CD4-positive, alpha-beta memory T cell (primary cell): ENCODE measurements around the gene PLXNA4. TPM values are rescaled to one million over a fixed set of nuclear protein-coding genes. Genes with fewer than 3 reads are reported as not detected.

Experiments used
- CTCF ChIA-PET: fragments of 350-600 bp; sonication (Branson Sonifier 250); formaldehyde crosslinking; loops from one replicate; lab custom pipeline; 2021; ENCODE audit warnings: inconsistent platforms; ENCODE audit not compliant: partially characterized antibody; lab: Charles Lee
- POLR2A ChIA-PET: fragments of 350-600 bp; sonication (Branson Sonifier 250); formaldehyde crosslinking; loops from one replicate; lab custom pipeline; 2021; ENCODE audit not compliant: partially characterized antibody; lab: Charles Lee
- DNase-seq, 5 donors: peaks; one replicate each; pipeline versions ENCODE4 v3.0.0 to v3.0.0-alpha.2; 2020 to 2022; ENCODE audit warnings: mixed read lengths in 1 of 5
- H3K27ac ChIP-seq: one replicate; pipeline ENCODE4 v1.7.0; 2013; ENCODE audit warnings: low read depth, low read length
- H3K27me3 ChIP-seq: 2 replicates; pipeline ENCODE4 v1.7.0; 2013; ENCODE audit warnings: mild to moderate bottlenecking, low read length, moderate library complexity; ENCODE audit not compliant: insufficient read depth
- H3K36me3 ChIP-seq: 2 replicates; pipeline ENCODE4 v1.7.0; 2013; ENCODE audit warnings: mild to moderate bottlenecking, low read length, moderate library complexity; ENCODE audit not compliant: insufficient read depth
- H3K4me1 ChIP-seq: 2 replicates; pipeline ENCODE4 v1.7.0; 2013; ENCODE audit warnings: mild to moderate bottlenecking, low read length, moderate library complexity; ENCODE audit not compliant: insufficient read depth
- H3K4me3 ChIP-seq, 2 donors: one replicate each; pipeline ENCODE4 v1.7.0; 2013; ENCODE audit warnings: low read length in 2 of 2, mild to moderate bottlenecking in 1 of 2
- H3K9me3 ChIP-seq, 2 donors: one replicate each; pipeline ENCODE4 v1.7.0; 2013; ENCODE audit warnings: low read length in 2 of 2, control low read depth in 1 of 2; ENCODE audit not compliant: control insufficient read depth in 1 of 2
- H3K27ac Mint-ChIP-seq, 7 donors: one replicate each; pipeline ENCODE4 v1.8.0; 2020 to 2021; ENCODE audit warnings: mixed read lengths in 7 of 7, mild to moderate bottlenecking in 6 of 7, inconsistent platforms in 3 of 7, moderate library complexity in 3 of 7
- H3K27me3 Mint-ChIP-seq, 2 donors: one replicate each; pipeline ENCODE4 v1.8.0; 2020 to 2021; ENCODE audit warnings: mixed read lengths in 2 of 2
- H3K36me3 Mint-ChIP-seq, 2 donors: one replicate each; pipeline ENCODE4 v1.8.0; 2020 to 2021; ENCODE audit warnings: mixed read lengths in 2 of 2, inconsistent platforms in 1 of 2, mild to moderate bottlenecking in 1 of 2
- H3K4me1 Mint-ChIP-seq, 4 donors: one replicate each; pipeline ENCODE4 v1.8.0; 2020 to 2021; ENCODE audit warnings: mixed read lengths in 4 of 4, mild to moderate bottlenecking in 1 of 4
- H3K4me3 Mint-ChIP-seq, 8 donors: one replicate each; pipeline ENCODE4 v1.8.0; 2020 to 2021; ENCODE audit warnings: mixed read lengths in 8 of 8, mild to moderate bottlenecking in 7 of 8, moderate library complexity in 6 of 8, inconsistent platforms in 3 of 8
- H3K9me3 Mint-ChIP-seq, 8 donors: one replicate each; pipeline ENCODE4 v1.8.0; 2020 to 2021; ENCODE audit warnings: mixed read lengths in 8 of 8, mild to moderate bottlenecking in 5 of 8, inconsistent platforms in 3 of 8, moderate library complexity in 1 of 8
- intact Hi-C: fragments of 100-400 bp; cut with micrococcal nuclease; formaldehyde crosslinking; loops from one replicate; pipeline ENCODE4 v1.15.1; 2023
- polyA plus RNA-seq, 2 donors: library from polyadenylated mRNA; unstranded; fragments of 300-500 nt; fragmentation: Illumina TruSeq; gene quantifications; one replicate each; pipeline ENCODE4 v1.2.3, GENCODE V29; 2021
- total RNA-seq, 2 experiments: library from RNA; stranded (reverse); gene quantifications; one replicate each; pipeline ENCODE4 v1.2.3, GENCODE V29; 2021

The PLXNA4 gene
- total and polyA plus RNA-seq, 4 experiments from 2014 or later, result 0.06 to 0.94 (median 0.58) TPM

DNA sequence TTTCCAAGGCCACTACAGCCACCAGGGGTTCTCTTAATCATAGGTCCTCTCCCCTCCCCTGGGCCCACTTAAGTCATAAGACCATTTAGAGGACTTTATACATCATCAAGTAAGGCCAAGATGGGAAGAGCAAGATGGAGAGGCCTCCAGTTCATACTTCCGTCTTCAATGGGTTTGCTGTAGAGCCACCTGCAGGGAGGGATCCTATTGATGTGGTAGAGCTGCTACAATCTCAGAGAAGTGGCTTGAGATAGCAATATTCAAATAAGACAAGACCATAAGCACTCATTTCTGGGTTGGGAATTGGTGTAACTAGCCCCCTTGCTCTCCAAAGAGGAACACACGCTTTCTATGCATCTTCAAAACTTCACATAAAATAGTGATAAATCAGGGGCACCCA is 214.2 kb downstream of the PLXNA4 start:
- Mint-ChIP-seq H3K27ac (no peak overlapping the region), H3K4me1 (no peaks in the 10 kb centered on the region), H3K27me3 (peaks cover 0 to 6% of the 10 kb centered on the region in 2 donors), H3K36me3 (no peaks in the 10 kb centered on the region), H3K4me3 (no peak overlapping the region), H3K9me3 (peaks cover 0 to 2% (median 0%) of the 10 kb centered on the region in 8 donors)
- H3K36me3 ChIP-seq, result no peaks in the 10 kb centered on the region
- ChIA-PET POLR2A (no interaction called here), CTCF (no interaction called here)
- no peak for DNase-seq
- intact Hi-C loops, result no loop called here
- H3K27ac ChIP-seq, result no peak overlapping the region
- H3K27me3 ChIP-seq, result no peaks in the 10 kb centered on the region
- no peaks in the 10 kb centered on the region for H3K4me1 ChIP-seq
- no peaks in the 10 kb centered on the region for H3K9me3 ChIP-seq
- no peak overlapping the region for H3K4me3 ChIP-seq

DNA sequence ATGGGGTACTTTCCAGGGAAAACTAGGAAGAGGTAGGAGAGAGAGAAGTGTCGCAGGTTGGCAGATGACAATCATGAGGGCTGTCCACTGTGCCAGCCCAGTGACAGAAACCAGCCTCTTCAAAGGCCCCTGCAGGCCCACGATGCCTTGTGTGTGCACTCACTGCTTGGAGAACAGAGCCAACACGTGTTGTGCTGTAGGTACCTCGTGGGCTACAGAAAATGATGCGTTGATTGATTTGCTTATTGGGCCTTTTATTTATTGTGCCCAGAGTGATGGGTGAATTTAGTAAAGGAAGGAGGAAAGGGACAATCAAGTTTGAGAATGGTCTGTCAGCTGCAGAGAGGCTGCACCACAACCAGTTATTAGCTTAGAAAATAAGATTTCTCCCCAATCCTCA is 215.1 kb downstream of the PLXNA4 start:
- Mint-ChIP-seq H3K27ac (no peak overlapping the region), H3K4me3 (no peak overlapping the region), H3K4me1 (no peaks in the 10 kb centered on the region), H3K9me3 (peaks cover 0 to 2% (median 0%) of the 10 kb centered on the region in 8 donors), H3K27me3 (peaks cover 0 to 9% of the 10 kb centered on the region in 2 donors), H3K36me3 (no peaks in the 10 kb centered on the region)
- no peak for DNase-seq
- H3K36me3 ChIP-seq, result no peaks in the 10 kb centered on the region
- H3K9me3 ChIP-seq, result no peaks in the 10 kb centered on the region
- H3K4me3 ChIP-seq, result no peak overlapping the region
- CTCF ChIA-PET, result no interaction called here
- intact Hi-C loops, result no loop called here
- no peaks in the 10 kb centered on the region for H3K27me3 ChIP-seq
- POLR2A ChIA-PET, result no interaction called here
- no peak overlapping the region for H3K27ac ChIP-seq
- H3K4me1 ChIP-seq, result no peaks in the 10 kb centered on the region

DNA sequence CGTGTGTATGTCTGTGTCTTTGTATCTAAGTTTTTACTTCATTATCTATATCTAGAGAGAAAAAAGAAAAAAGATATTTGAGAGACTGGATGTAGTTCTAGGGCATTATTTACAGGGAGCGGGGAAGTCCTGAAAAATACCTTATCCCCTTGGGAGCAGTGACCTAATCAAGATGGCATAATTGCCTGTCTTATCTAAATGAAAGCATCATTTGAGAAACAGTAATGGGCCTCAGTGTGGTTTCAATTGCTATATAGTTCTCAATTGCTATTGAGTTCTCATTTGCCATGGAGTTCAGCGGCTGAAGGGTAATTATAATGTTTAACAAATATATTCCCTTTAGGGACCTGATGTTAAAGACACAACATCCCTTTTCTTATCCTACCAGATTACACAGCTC is 216.5 kb downstream of the PLXNA4 start:
- CTCF ChIA-PET, result interaction anchor here (1.0 kb wide), 1 partner anchor 13 kb away, joined by 3 read pairs; no protein-coding TSS in a partner anchor
- Mint-ChIP-seq H3K4me1 (no peaks in the 10 kb centered on the region), H3K27me3 (peaks cover 0 to 7% of the 10 kb centered on the region in 2 donors), H3K4me3 (no peak overlapping the region), H3K9me3 (peaks cover 0 to 2% (median 0%) of the 10 kb centered on the region in 8 donors), H3K27ac (no peak overlapping the region), H3K36me3 (no peaks in the 10 kb centered on the region)
- Histone ChIP-seq H3K36me3 (no peaks in the 10 kb centered on the region), H3K9me3 (no peaks in the 10 kb centered on the region), H3K27me3 (no peaks in the 10 kb centered on the region), H3K4me1 (no peaks in the 10 kb centered on the region), H3K27ac (no peak overlapping the region), H3K4me3 (no peak overlapping the region)
- POLR2A ChIA-PET, result no interaction called here
- no peak for DNase-seq
- intact Hi-C loops, result no loop called here

DNA sequence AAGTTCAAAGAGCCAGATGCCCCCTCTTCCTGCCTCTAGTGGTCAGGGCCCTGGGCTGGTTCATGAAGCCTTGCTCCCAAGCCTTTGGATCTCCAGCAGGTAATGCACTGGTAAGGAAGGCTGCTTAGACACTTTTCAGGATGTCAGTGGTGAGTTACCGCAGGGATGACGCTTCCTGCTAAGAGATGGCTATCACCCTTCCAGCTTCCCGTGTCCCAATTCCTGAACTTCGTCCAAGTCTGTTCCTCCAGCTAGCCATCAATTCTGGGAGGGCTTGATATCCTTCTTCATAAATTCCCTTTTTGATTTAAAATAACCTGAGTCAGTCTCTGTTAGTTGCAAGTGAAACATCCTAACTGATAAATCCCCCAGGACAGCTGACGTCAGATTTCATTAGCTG is 221.2 kb downstream of the PLXNA4 start:
- POLR2A ChIA-PET, result no interaction called here
- Mint-ChIP-seq H3K4me3 (no peak overlapping the region), H3K27ac (no peak overlapping the region)

DNA sequence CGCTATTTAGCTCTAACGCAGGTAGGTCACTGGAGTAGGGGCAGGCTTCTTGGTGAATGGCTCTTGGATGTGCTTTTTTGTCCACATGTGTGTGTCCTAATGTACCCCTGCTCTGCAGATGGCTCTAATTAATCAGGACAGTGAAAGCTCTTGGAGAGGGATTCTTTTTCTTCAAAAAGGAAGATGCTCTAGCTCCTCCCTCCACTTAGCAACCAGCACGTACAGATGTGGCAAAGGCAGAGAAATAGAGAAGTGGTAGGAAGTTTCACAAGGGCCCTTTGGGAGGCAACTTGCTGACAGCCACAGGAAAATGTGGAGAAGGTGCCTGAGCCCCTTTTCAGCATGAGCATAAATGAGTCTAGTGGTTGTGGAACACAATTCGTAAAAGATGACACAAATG is 221.7 kb downstream of the PLXNA4 start:
- Mint-ChIP-seq H3K4me1 (no peaks in the 10 kb centered on the region), H3K36me3 (no peaks in the 10 kb centered on the region), H3K27ac (no peak overlapping the region), H3K4me3 (no peak overlapping the region), H3K27me3 (peaks cover 12 to 13% of the 10 kb centered on the region in 2 donors), H3K9me3 (no peaks in the 10 kb centered on the region)
- POLR2A ChIA-PET, result no interaction called here
- no peaks in the 10 kb centered on the region for H3K4me1 ChIP-seq
- no peaks in the 10 kb centered on the region for H3K9me3 ChIP-seq
- H3K36me3 ChIP-seq, result no peaks in the 10 kb centered on the region
- H3K27ac ChIP-seq, result no peak overlapping the region
- DNase-seq, result no peak
- intact Hi-C loops, result no loop called here
- no peak overlapping the region for H3K4me3 ChIP-seq
- no peaks in the 10 kb centered on the region for H3K27me3 ChIP-seq
- CTCF ChIA-PET, result no interaction called here

More for the DNA sequence above, 221.2 kb downstream of the PLXNA4 start:
- no peak for DNase-seq
- Histone ChIP-seq H3K4me1 (no peaks in the 10 kb centered on the region), H3K9me3 (no peaks in the 10 kb centered on the region), H3K27me3 (no peaks in the 10 kb centered on the region), H3K36me3 (no peaks in the 10 kb centered on the region), H3K27ac (no peak overlapping the region), H3K4me3 (no peak overlapping the region)
- Mint-ChIP-seq H3K36me3 (no peaks in the 10 kb centered on the region), H3K4me1 (no peaks in the 10 kb centered on the region), H3K9me3 (no peaks in the 10 kb centered on the region), H3K27me3 (peaks cover 11 to 12% of the 10 kb centered on the region in 2 donors)
- intact Hi-C loops, result no loop called here
- CTCF ChIA-PET, result no interaction called here

DNA sequence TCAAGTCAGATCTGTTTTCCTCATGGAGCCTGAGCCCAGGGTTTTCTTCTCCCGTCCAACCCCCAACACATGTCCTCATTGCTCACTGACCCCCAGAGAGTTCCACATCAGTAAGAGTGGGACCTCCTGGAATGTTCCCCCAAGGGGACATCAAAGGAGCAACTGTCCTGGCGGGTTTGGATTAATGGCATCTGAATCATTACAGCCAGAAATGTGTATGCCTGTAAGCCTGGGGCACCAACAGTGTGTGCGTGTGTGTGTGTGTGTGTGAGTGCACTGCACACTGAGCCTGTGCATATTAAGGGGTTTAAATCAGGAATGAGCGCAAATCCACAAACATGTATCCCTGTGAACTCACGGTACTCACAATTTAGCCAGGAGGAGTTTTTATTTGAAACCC is 222.3 kb downstream of the PLXNA4 start:
- no peak overlapping the region for H3K27ac Mint-ChIP-seq
- ChIA-PET CTCF (no interaction called here), POLR2A (no interaction called here)
- DNase-seq, result no peak
- intact Hi-C loops, result no loop called here
- no peaks in the 10 kb centered on the region for H3K36me3 ChIP-seq
- H3K27me3 ChIP-seq, result no peaks in the 10 kb centered on the region
- no peaks in the 10 kb centered on the region for H3K4me1 Mint-ChIP-seq
- no peak overlapping the region for H3K4me3 ChIP-seq
- H3K36me3 Mint-ChIP-seq, result no peaks in the 10 kb centered on the region
- H3K27ac ChIP-seq, result no peak overlapping the region
- peaks cover 12 to 13% of the 10 kb centered on the region in 2 donors for H3K27me3 Mint-ChIP-seq
- H3K4me1 ChIP-seq, result no peaks in the 10 kb centered on the region
- no peaks in the 10 kb centered on the region for H3K9me3 ChIP-seq
- H3K4me3 Mint-ChIP-seq, result no peak overlapping the region
- H3K9me3 Mint-ChIP-seq, result no peaks in the 10 kb centered on the region

DNA sequence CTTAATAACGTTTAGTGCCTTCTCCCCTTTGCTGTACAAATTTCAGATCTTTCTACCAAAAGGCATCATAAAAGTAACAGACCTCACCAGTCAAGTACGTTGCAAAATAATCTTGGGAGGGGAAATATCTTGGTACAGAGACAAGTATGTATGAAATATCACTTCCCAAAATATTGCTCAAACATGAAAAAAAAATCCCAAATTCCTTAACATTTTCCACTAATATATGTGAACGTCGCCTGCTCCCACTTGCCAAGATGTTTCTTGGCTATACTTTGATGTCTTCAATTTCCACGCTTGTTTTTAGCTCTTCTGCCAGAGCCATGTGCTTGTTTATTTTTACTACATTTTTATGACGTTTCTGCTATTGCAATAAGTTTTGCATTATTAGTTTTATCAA is 223.5 kb downstream of the PLXNA4 start:
- H3K4me3 Mint-ChIP-seq, result no peak overlapping the region
- intact Hi-C loops, result no loop called here
- H3K27me3 Mint-ChIP-seq, result peaks cover 16 to 18% of the 10 kb centered on the region in 2 donors
- Histone ChIP-seq H3K9me3 (no peaks in the 10 kb centered on the region), H3K4me1 (no peaks in the 10 kb centered on the region), H3K27ac (no peak overlapping the region), H3K27me3 (no peaks in the 10 kb centered on the region), H3K36me3 (no peaks in the 10 kb centered on the region), H3K4me3 (no peak overlapping the region)
- no peak overlapping the region for H3K27ac Mint-ChIP-seq
- no peaks in the 10 kb centered on the region for H3K4me1 Mint-ChIP-seq
- no peaks in the 10 kb centered on the region for H3K9me3 Mint-ChIP-seq
- no peaks in the 10 kb centered on the region for H3K36me3 Mint-ChIP-seq
- DNase-seq, result no peak
- POLR2A ChIA-PET, result no interaction called here
- CTCF ChIA-PET, result no interaction called here
